Activated CD4-positive, CD25-positive, alpha-beta regulatory T cell treated with anti-CD3 and anti-CD28 coated beads, Interleukin-2, amount 50 U/mL, for 24 hours (primary cell): ENCODE results near the gene DUT.

Source experiments
- ATAC-seq, 2 donors: fragments of 150-1000 bp; cut with Tn5 transposase; one replicate each; pipeline ENCODE4 v1.10.0; 2021; ENCODE audit warnings: mild to moderate bottlenecking in 1 of 2, moderate library complexity in 1 of 2

Gene DUT

GRCh38 chr15:48371961-48372360 is 40.7 kb downstream of the DUT start:
- ATAC-seq = no peak

GRCh38 chr15:48373821-48374451 is 42.7 kb downstream of the DUT start:
- ATAC-seq = no peak

- ATAC-seq = no peak
Measured at GRCh38 chr15:48374472-48374871, 43.2 kb downstream of the DUT start.

GRCh38 chr15:48375767-48376166 is 44.5 kb downstream of the DUT start:
- no peak for ATAC-seq

GRCh38 chr15:48380198-48380597 is 49.0 kb downstream of the DUT start:
- ATAC-seq = peak; percentile 20 to 38

- ATAC-seq = no peak
Measured at GRCh38 chr15:48381861-48382260, 50.6 kb downstream of the DUT start.

- no peak for ATAC-seq
Measured at GRCh38 chr15:48383031-48383430, 51.8 kb downstream of the DUT start.

- no peak for ATAC-seq
Measured at GRCh38 chr15:48384616-48385015, 53.4 kb downstream of the DUT start.

GRCh38 chr15:48385031-48385830 is 54.0 kb downstream of the DUT start:
- ATAC-seq = no peak

- ATAC-seq = no peak
Measured at GRCh38 chr15:48388016-48388851, 57.0 kb downstream of the DUT start.

- no peak for ATAC-seq
Measured at GRCh38 chr15:48388910-48389309, 57.7 kb downstream of the DUT start.

GRCh38 chr15:48389691-48390143 is 58.5 kb downstream of the DUT start:
- no peak for ATAC-seq

GRCh38 chr15:48391950-48392349 is 60.7 kb downstream of the DUT start:
- ATAC-seq = no peak

GRCh38 chr15:48392356-48392755 is 61.1 kb downstream of the DUT start:
- no peak for ATAC-seq
